NB4 (cell line): ENCODE measurements around the gene AP3B1.

Experiments
- CTCF ChIP-seq: IDR thresholded peaks from one replicate; pipeline ENCODE4 v1.5.1; 2012; ENCODE audit warnings: low read depth, low read length
- MAX ChIP-seq: IDR thresholded peaks from 2 replicates; pipeline ENCODE4 v1.6.1; 2011; ENCODE audit warnings: low read depth, low read length
- MYC ChIP-seq: IDR thresholded peaks from 2 replicates; pipeline ENCODE4 v1.6.1; 2011; ENCODE audit warnings: low read depth, low read length
- POLR2A ChIP-seq: IDR thresholded peaks from 2 replicates; pipeline ENCODE4 v1.6.1; 2011; ENCODE audit warnings: mild to moderate bottlenecking; ENCODE audit not compliant: insufficient read length; ENCODE audit errors: extremely low read depth

- TF ChIP-seq CTCF (no peak), POLR2A (no peak), MYC (no peak), MAX (no peak)
Measured at GRCh38 chr5:78102500-78102899, 192.0 kb downstream of the AP3B1 start.
